Mucosa of rectum (tissue), 2 donors: Measurements from ENCODE around the gene TDRD5.

Experiments
- H3K27ac ChIP-seq, 2 donors: one replicate each; pipeline ENCODE4 v1.7.0; 2013; ENCODE audit warnings: inconsistent platforms in 2 of 2, low read depth in 2 of 2, low read length in 2 of 2
- H3K27me3 ChIP-seq, 2 donors: one replicate each; pipeline ENCODE4 v1.7.0; 2013; ENCODE audit warnings: low read length in 2 of 2; ENCODE audit not compliant: control insufficient read depth in 2 of 2, insufficient read depth in 2 of 2
- H3K36me3 ChIP-seq, 2 donors: one replicate each; pipeline ENCODE4 v1.7.0; 2013; ENCODE audit warnings: low read length in 2 of 2; ENCODE audit not compliant: control insufficient read depth in 2 of 2, insufficient read depth in 2 of 2
- H3K4me1 ChIP-seq, 2 donors: one replicate each; pipeline ENCODE4 v1.7.0; 2013; ENCODE audit warnings: low read length in 2 of 2, mild to moderate bottlenecking in 1 of 2; ENCODE audit not compliant: control insufficient read depth in 2 of 2, insufficient read depth in 2 of 2
- H3K4me3 ChIP-seq, 2 donors: one replicate each; pipeline ENCODE4 v1.7.0; 2013; ENCODE audit warnings: low read length in 2 of 2
- H3K9ac ChIP-seq, 2 donors: one replicate each; pipeline ENCODE4 v1.7.0; 2013; ENCODE audit warnings: low read length in 2 of 2, low read depth in 1 of 2, mild to moderate bottlenecking in 1 of 2
- H3K9me3 ChIP-seq, 2 donors: one replicate each; pipeline ENCODE4 v1.7.0; 2013; ENCODE audit warnings: low read length in 2 of 2; ENCODE audit not compliant: control insufficient read depth in 2 of 2
- donor health status: healthy.
- donor health status: Normal muscosa, but diverticular disease.

Gene TDRD5

GRCh38 chr1:179731643-179732042, 140.0 kb downstream of the TDRD5 start:
- Histone ChIP-seq H3K27me3 (peaks cover 3% of the 10 kb centered on the region in 2 donors), H3K9ac (no peak overlapping the region), H3K4me3 (no peak overlapping the region), H3K4me1 (no peaks in the 10 kb centered on the region), H3K27ac (no peak overlapping the region), H3K36me3 (no peaks in the 10 kb centered on the region), H3K9me3 (no peaks in the 10 kb centered on the region)
